Mesothelial cell of epicardium (in vitro differentiated cells): ENCODE data around the gene APBA1. TPM values are rescaled to one million over a fixed set of nuclear protein-coding genes. Genes with fewer than 3 reads are reported as not detected.

ENCODE experiments used
- DNase-seq, 2 experiments: peaks; one replicate each; pipeline ENCODE4 v3.0.0; 2021; ENCODE audit warnings: low spot score in 2 of 2; ENCODE audit not compliant: unreplicated experiment in 2 of 2
- H3K27ac Mint-ChIP-seq: 2 replicates; pipeline ENCODE4 v1.8.0; 2021; ENCODE audit warnings: mixed read lengths
- H3K27me3 Mint-ChIP-seq: 2 replicates; pipeline ENCODE4 v1.8.0; 2021; ENCODE audit warnings: low read depth, mixed read lengths
- H3K36me3 Mint-ChIP-seq: 2 replicates; pipeline ENCODE4 v1.8.0; 2021; ENCODE audit warnings: mixed read lengths
- H3K4me1 Mint-ChIP-seq: 2 replicates; pipeline ENCODE4 v1.8.0; 2021; ENCODE audit warnings: mixed read lengths
- H3K4me3 Mint-ChIP-seq: 2 replicates; pipeline ENCODE4 v1.8.0; 2021; ENCODE audit warnings: mild to moderate bottlenecking, moderate library complexity, mixed read lengths
- H3K9me3 Mint-ChIP-seq: 2 replicates; pipeline ENCODE4 v1.8.0; 2021; ENCODE audit warnings: mixed read lengths
- total RNA-seq: library from RNA; stranded (reverse); gene quantifications from 3 replicates; pipeline ENCODE4 v1.2.1, GENCODE V29; 2021
- TF ChIP-seq, protein P1 (sequence below): fragments of 200-600 bp; sonication (generic); IDR thresholded peaks from one replicate; pipeline ENCODE4 v1.5.0; 2021; ENCODE audit warnings: antibody characterized with exemption; ENCODE audit not compliant: unreplicated experiment

APBA1 gene
- total RNA-seq, 1 donor from 2014 or later: 18.4 TPM

DNA sequence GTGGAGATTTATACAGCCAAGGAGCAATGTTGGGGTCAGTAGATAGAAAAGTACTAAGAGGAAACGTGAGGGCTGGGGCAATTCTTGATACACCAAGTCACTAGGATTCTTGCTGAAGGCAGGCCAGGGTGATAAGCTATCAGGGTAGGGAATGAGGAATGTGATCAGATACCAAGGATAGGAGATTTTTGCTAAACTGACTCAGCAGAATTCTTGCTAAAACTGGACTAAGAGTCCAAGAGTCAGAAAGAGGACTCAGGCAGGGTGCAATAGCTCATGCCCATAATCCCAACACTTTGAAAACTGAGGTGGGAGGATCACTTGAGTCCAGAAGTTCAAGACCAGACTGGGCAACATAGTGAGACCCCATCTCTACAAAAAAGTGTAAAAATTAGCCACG is 275.4 kb downstream of the APBA1 start:
- Mint-ChIP-seq H3K27me3 (no peaks in the 10 kb centered on the region), H3K36me3 (no peaks in the 10 kb centered on the region), H3K27ac (no peak overlapping the region), H3K4me3 (no peak overlapping the region), H3K4me1 (no peaks in the 10 kb centered on the region), H3K9me3 (peaks cover 8% of the 10 kb centered on the region)
- TF ChIP-seq, protein P1, sequence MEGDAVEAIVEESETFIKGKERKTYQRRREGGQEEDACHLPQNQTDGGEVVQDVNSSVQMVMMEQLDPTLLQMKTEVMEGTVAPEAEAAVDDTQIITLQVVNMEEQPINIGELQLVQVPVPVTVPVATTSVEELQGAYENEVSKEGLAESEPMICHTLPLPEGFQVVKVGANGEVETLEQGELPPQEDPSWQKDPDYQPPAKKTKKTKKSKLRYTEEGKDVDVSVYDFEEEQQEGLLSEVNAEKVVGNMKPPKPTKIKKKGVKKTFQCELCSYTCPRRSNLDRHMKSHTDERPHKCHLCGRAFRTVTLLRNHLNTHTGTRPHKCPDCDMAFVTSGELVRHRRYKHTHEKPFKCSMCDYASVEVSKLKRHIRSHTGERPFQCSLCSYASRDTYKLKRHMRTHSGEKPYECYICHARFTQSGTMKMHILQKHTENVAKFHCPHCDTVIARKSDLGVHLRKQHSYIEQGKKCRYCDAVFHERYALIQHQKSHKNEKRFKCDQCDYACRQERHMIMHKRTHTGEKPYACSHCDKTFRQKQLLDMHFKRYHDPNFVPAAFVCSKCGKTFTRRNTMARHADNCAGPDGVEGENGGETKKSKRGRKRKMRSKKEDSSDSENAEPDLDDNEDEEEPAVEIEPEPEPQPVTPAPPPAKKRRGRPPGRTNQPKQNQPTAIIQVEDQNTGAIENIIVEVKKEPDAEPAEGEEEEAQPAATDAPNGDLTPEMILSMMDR: no peak
- no peak for DNase-seq

DNA sequence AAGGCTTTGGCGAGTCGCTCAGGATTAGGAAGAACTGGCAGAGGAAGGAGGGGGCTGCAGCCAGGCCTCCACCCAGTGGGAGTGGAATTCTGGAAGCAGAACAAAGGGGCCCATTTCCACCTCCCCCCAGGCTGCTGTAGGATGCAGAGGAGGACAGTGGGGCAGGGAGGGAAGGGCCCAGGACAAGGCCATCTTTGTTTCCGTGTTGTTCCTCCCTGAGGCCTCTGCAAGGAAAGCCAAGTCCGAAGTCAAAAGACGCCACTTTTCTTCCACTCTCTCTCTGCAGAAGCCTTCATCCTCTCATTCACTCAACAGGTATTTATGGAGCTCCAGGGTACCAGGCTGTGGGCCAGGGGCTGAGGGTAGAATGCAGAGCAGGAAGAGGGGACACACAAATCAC is 276.5 kb downstream of the APBA1 start:
- Mint-ChIP-seq H3K36me3 (no peaks in the 10 kb centered on the region), H3K4me3 (no peak overlapping the region), H3K4me1 (no peaks in the 10 kb centered on the region), H3K27ac (no peak overlapping the region), H3K9me3 (peaks cover 5% of the 10 kb centered on the region), H3K27me3 (no peaks in the 10 kb centered on the region)
- TF ChIP-seq, protein P1: no peak
- no peak for DNase-seq

DNA sequence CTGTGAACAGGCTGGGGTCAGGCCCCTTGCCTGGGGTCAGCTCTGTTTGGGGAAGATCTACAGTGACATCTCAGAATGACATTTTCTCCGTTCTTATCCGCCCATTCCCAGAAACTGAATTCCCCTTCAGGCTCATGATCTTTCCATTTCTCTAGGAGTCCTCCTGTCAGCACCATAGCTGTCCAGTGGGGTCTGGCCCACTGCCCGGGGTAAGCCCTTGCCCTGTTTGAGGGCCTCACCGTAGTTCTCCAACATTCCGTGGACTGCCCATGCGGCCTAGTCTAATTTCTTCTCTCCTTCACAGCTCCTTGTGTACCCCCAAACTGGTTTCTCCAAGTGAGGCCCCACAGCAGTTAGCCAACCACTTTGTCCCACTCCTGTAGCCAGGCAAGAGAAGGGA is 278.7 kb downstream of the APBA1 start:
- DNase-seq: no peak
- Mint-ChIP-seq H3K9me3 (peaks cover 3% of the 10 kb centered on the region), H3K27me3 (no peaks in the 10 kb centered on the region), H3K27ac (no peak overlapping the region), H3K4me3 (no peak overlapping the region), H3K4me1 (no peaks in the 10 kb centered on the region), H3K36me3 (no peaks in the 10 kb centered on the region)
- TF ChIP-seq, protein P1: no peak

DNA sequence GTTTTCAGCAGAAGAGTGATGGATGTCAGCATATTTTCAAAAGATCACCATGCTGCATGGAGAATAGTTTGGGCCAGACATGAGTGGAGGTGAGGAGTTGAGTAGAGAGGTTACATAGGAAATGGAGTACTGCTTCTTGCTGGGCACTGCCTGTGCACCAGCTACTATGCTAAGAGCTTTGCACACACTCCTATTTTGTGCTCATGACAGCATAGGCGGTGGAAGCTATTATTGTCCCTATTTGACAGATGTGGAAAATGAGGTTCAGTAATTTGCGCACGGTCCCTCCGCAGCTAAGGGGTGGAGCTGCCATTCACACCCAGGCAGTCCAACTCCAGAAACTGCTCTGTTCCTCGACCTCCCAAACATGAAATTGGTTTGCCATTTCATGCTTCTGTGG is 279.3 kb downstream of the APBA1 start:
- DNase-seq: no peak
- Mint-ChIP-seq H3K4me3 (no peak overlapping the region), H3K36me3 (no peaks in the 10 kb centered on the region), H3K9me3 (peaks cover 3% of the 10 kb centered on the region), H3K27ac (no peak overlapping the region), H3K27me3 (no peaks in the 10 kb centered on the region), H3K4me1 (no peaks in the 10 kb centered on the region)
- TF ChIP-seq, protein P1: no peak

DNA sequence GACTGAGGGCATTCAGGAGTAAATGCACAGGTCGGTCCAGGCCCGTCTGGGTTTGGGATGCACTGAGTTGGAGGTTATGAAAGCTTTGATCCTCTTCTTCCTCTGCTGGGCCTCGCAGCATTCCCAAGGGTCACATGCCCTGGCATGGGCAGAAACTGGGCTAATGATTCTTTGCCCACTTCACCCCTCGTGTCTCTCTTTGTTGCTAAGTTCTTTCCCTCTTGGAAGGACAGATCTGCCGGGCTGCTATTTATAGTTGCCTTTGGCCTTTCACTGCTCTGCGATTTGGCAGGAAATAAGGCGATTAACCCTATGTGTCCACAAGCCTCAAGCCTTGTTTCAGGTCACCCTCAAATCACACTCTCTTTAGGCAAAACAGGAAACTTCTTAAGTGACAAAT is 280.2 kb downstream of the APBA1 start:
- Mint-ChIP-seq H3K4me3 (no peak overlapping the region), H3K4me1 (no peaks in the 10 kb centered on the region), H3K27me3 (no peaks in the 10 kb centered on the region), H3K27ac (no peak overlapping the region), H3K36me3 (no peaks in the 10 kb centered on the region), H3K9me3 (peaks cover 3% of the 10 kb centered on the region)
- no peak for DNase-seq
- TF ChIP-seq, protein P1: no peak

DNA sequence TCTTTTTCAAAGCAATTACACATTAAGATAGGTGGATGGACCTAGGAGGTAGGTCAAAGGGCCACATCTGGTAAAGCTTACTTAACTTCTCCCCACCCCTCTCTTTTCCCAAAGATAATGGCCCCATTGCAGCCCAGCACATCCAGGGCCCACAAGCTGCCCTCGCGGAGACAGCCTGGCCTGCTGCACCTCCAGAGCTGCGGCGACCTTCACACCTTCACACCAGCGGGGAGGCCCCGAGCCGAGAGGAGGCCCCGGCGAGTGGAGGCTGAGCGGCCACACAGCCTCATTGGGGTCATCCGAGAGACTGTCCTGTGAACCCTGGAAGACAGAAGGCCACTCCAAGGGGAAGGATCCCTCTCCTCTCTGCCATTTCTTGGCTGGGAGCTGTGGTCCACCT is 280.7 kb downstream of the APBA1 start:
- no peak overlapping the region for H3K27ac Mint-ChIP-seq

More for the DNA sequence above, 280.7 kb downstream of the APBA1 start:
- Mint-ChIP-seq H3K27me3 (no peaks in the 10 kb centered on the region), H3K4me3 (no peak overlapping the region), H3K36me3 (no peaks in the 10 kb centered on the region), H3K9me3 (peaks cover 3% of the 10 kb centered on the region), H3K4me1 (no peaks in the 10 kb centered on the region)
- TF ChIP-seq, protein P1: no peak
- no peak for DNase-seq
